Hematopoietic multipotent progenitor cell treated with erythropoietin and hydrocortisone succinate and interleukin-3 and kit ligand, for 17 days (in vitro differentiated cells): Measurements from ENCODE around the gene MGA.

Experiments
- DNase-seq: peaks from one replicate; pipeline ENCODE4 v3.0.0-alpha.2; 2015; ENCODE audit warnings: low spot score

MGA gene

DNA sequence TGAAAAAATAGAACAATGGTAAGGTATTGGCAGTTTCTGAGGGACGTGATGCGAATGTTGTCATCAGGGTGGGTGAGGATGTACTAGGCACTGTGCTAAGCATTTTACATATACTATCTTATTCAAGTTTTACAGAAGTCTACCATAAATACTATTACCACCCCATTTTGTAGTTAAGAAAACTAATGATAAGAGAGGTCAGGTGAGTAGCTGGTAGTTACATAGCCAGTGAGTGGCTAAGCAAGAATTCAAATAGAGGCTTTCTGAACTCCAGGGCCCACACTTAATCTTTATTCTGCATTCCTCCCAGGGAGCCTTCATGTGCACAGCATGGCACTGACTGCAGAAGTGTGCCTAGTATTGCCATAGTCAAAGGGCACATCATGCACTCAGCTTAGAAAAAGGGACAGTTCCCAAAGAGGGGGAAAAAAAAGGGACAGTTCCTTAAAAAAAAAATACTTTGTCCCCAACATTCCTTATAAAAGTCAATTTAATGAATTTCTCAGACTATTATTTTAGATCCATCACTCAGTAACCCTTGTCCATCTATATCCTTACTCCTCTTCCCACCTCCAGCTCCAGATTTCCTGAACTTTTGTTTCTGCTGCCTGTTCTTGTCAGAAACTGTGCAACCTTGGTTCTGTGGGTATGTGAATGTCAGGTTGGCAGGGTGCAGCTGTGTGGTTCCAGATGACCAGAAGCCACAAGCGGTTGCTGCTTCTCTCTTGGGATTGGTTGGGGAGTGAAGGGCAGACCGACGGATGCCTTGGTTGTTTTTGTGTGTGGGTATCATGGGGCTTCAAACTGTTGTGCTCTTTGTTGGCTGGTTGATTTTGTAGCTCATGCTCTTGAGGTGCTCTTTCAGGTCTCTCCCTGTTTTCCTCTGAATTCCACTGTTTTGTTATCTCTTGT is 122.4 kb downstream of the MGA start:
- no peak for DNase-seq

DNA sequence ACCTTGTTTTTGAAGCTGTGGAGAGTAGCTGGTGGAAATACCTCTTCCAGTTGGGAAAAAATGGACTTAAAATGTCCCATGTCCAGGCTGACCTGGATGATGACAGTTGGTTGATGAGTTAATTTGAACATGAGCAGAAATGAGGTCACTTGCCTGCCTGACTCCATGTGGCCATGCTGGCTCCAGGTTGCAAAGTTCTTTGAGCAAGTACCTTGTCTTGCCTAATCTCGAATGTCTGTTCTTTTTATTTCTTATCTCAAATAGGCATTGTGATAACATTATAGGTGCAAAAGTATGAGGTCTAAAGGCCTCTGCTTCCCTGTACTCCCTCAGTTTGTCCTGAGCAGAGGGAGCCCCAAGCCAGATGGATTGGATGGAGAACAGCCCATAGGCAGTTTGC is 123.1 kb downstream of the MGA start:
- DNase-seq: no peak

GRCh38 chr15:41788262-41788661 is 128.1 kb downstream of the MGA start:
- no peak for DNase-seq

DNA sequence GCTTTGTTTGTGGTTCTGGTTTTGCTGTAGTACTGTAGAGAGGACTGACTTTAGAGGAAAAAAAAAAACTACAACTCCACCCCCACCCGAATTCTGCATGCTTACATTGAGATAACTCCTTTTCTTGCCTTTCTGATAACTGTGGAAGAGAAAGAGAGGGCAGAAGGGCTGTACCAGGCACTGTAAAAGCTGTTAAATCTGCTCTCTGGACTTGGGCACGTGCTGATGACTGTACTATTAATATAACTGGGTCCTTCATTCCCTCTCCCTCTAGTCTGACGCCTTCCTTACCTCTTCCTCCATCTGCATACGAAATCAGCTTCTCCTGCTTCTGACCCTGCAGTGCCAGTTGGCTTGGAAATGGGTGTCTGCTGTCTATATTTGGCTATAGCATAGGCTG is 129.0 kb downstream of the MGA start:
- no peak for DNase-seq

DNA sequence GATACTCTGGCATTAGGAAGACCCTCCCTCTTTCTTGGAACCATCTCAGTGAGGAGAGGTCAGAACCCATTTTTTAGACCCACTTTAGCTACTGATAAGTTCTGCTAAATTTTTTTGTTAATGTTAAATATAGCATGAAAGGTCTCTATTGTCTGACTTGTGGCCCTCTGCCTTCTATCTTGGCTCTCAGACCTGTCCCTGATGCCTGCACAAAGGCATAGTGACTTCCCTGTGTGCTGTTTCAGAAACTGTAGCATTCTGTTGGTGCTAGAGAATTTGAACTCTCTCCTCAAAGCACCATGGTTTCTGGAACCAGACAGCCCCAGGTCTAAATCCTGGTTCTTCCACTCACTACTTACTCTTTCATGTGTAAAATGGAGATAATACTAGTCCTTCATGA is 129.5 kb downstream of the MGA start:
- no peak for DNase-seq

DNA sequence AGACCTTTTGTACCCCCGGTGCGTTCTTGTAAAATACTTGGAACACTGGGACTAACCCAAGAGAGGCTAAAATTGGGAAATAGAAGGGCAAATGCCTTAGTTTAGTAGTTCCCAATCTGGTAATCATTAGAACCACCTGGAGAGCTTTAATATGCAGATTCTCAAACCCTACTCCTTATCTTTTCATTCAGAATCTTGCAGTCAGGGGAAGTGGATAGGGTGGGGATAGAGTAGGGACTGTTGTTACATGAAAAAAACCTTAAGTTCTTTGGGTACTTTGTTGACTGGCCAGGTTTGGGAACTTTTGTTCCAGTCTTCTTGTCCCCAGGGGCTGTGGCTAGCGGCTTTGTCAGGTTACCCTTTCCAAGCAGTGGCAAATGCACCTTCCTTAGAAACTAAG is 130.0 kb downstream of the MGA start:
- no peak for DNase-seq

DNA sequence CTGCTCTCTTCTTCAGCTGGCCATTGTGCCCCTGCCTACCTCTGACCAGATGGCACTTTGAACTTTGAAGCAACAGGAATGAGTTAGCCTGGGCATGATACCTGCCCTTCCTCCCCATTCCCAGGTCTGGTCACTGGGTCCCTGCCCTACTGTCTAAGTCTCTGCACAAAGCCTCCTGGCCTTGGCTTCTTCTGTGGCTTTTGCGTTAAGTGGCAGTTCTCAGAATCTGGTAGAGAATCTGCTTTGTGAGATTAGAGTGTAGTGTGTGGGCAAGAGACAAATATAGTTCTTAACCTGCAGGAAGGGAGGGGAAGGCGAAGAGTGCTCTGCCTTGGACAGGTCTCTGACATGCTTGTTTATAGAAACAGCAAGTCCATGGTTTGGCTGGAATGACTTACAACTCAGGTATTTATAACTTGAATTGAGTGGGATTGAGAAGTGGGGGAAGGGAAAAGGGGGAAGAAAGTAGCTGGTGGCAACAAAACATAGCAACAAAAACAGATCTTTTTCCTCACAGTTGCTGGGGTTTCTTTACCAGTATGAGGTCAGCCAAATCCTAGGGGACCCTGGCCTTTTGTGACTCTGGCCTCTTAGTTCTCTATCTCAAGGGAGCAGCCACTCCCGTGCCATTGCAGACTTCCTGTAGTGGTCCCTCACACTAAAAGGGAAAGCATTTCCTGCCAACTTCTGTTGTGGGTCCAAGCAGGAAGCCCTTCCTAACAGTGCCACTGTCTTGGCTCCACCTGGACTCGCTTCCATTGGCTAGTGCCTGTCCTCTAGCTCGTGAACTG is 130.7 kb downstream of the MGA start:
- DNase-seq: no peak

DNA sequence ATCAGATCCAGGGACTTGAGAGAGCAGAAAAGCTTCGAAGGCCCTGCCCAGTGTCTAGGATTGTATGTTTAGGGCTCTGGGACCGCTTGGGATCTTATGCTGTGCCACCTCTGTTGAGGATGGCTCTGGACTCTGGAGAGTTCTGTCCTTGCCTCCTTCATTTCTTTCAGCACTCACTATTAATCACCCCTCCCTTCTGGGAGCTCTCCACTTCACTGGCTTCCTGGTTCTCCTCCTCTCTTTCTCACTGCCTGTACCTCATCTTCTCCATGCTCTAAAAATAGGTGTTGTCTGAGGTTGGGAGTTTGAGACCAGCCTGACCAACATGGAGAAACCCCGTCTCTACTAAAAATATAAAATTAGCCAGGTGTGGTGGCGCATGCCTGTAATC is 131.3 kb downstream of the MGA start:
- DNase-seq: no peak

GRCh38 chr15:41792000-41792637 is 131.9 kb downstream of the MGA start:
- DNase-seq: no peak

GRCh38 chr15:41794081-41794480 is 133.9 kb downstream of the MGA start:
- no peak for DNase-seq

GRCh38 chr15:41795996-41796856 is 136.0 kb downstream of the MGA start:
- no peak for DNase-seq

DNA sequence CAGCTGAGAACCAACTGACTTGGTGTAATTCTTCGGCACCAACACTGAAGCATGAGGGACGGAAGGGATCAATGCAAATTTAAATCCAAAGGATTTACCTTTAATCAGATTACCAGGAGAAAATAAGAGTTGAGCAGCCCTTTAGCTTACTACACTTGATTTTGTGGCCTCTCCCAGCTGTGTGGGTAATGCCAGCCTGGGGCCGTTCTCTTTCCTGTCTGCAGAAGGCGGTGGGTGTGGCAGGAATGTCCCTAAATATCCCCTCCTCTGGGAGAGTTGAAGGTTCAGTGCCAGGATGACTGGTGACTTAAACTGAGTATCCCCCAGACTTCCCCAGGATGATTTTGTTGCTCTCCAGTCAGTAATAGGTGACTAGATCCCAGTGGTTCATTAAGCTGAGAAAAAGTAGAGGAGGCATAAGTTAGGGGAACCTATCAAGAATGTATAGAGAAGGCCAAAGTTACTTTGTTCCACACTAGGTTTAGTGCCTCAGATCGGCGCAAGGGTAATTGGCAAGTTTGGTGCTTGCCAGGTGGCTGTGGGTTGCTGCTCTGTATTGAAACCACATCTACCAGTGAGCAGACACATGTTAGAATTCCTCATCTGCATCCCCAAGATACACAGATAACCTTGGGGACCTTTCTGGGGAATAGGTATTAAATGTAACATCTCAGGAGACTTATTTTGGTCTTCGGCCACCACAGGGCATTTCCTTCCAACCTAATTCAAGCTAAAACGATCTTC is 137.2 kb downstream of the MGA start:
- DNase-seq: no peak

- DNase-seq: no peak
Measured at GRCh38 chr15:41798607-41799487, 138.6 kb downstream of the MGA start.

DNA sequence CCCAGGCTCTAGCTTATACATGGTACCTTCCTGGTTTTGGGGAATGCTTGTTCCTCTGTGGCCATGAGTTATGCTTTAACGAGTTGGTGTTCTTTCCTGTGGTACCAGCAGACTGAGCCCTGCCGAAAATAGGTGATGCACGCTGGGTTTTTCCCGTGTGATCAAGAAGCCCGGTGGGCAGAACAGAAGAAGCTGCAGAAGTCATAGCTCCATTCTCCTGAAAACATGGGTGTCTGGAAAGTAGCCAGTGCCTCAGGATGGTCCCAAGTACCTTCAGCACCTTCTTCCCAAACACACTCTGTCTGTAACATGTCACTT is 139.2 kb downstream of the MGA start:
- DNase-seq: no peak

DNA sequence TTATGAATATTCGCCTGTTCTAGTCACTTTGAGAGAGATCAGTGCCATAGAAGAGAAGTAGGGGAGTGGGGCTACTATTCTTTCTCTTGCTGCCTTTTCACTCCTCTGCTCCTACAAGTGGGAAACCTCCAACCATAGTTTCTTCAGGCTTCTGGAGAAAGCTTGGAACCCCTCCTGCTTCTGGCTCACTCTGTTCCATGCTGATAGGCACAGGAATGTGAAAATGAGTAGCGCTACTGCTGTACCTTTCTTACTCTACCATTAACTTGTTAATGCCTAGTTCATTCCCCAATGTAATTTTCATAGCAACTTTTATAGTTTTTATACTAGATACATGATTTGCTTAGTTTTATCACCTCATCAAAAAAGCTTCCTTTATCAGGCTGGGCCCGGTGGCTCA is 141.0 kb downstream of the MGA start:
- DNase-seq: no peak

GRCh38 chr15:41801850-41802455 is 141.7 kb downstream of the MGA start:
- DNase-seq: no peak

DNA sequence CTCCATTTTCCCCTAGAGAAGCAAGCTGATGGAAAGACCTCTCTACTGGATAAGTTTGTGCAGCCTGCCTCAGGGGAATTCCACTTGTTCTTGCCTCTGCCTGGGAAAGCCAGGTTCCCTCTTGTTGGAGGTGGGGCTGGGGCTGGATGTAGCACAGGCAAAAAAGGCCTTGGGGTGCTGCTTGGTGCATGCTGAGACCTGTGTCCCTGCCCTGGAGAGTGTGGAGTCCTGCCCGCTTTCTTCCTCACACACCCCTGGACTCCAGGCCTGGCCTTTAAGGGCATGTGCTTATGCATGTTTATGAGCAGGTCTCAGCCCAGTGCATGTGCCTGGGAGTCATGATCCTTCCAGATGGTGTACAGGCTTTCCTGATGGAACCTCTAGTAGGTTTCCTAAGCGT is 144.2 kb downstream of the MGA start:
- no peak for DNase-seq

GRCh38 chr15:41804916-41805666 is 144.9 kb downstream of the MGA start:
- no peak for DNase-seq

DNA sequence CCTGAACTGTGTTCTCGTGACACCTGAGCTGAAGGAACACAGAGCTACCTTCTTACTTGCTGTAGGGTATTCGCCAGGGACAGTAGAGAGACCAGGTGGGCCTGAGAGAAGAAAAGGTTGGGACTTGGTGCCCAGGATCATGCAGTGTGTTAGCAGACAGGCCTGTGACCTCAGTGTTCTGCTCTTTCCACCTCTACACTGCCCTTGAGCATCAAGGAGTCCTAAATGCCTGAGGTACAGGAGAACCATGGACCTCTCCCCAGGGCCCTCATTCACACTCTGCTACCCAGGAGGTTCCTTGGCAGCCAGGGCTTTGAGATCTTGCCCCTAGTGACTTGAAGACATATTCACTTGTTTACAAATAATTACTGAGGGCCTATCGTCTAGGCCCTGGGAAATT is 145.5 kb downstream of the MGA start:
- no peak for DNase-seq
